ENCODE measurements around the gene TOR1AIP2.
A peak's percentile ranks its signal among the peaks of the same experiment; 100 is the strongest.

Gene TOR1AIP2

GRCh38 chr1:179888071-179888470 lies 10.5 kb upstream of the TOR1AIP2 start:
- TF ChIP-seq CTCF (IDR thresholded peaks at IDR 0.05; ENCODE audit: low read depth, low read length, missing control alignments) = no peak
- no peak for DNase-seq (ENCODE audit: extremely low read depth, low read depth)
- no peak overlapping the region for H3K4me3 ChIP-seq (replicated peaks; ENCODE audit: low read depth, low read length)

GRCh38 chr1:179883745-179884138 lies 6.1 kb upstream of the TOR1AIP2 start:
- no peak for TF ChIP-seq CTCF (IDR thresholded peaks at IDR 0.05; ENCODE audit: low read depth, low read length, missing control alignments)
- peak overlapping the region; percentile 77 for H3K4me3 ChIP-seq (replicated peaks; ENCODE audit: low read depth, low read length)
- no peak for DNase-seq (ENCODE audit: extremely low read depth, low read depth)

GRCh38 chr1:179883040-179883744 lies 5.6 kb upstream of the TOR1AIP2 start:
- H3K4me3 ChIP-seq (replicated peaks; ENCODE audit: low read depth, low read length) = peak overlapping the region; percentile 77
- no peak for TF ChIP-seq CTCF (IDR thresholded peaks at IDR 0.05; ENCODE audit: low read depth, low read length, missing control alignments)
- DNase-seq (ENCODE audit: extremely low read depth, low read depth) = no peak

- peak within 1 kb of the TSS; percentile 77 for H3K4me3 ChIP-seq (replicated peaks; ENCODE audit: low read depth, low read length)
- DNase-seq (ENCODE audit: extremely low read depth, low read depth) = peak; percentile 93
- TF ChIP-seq CTCF (IDR thresholded peaks at IDR 0.05; ENCODE audit: low read depth, low read length, missing control alignments) = peak; percentile 15
These were observed 4.8 kb upstream of the TOR1AIP2 start, which contains the start of gene TOR1AIP1 for GRCh38 chr1:179882253-179883039. TOR1AIP1 (plus strand) TSS chr1:179882285; CDS start chr1:179882503, 218 bp downstream.

GRCh38 chr1:179881642-179882252 lies 4.1 kb upstream of the TOR1AIP2 start:
- no peak for TF ChIP-seq CTCF (IDR thresholded peaks at IDR 0.05; ENCODE audit: low read depth, low read length, missing control alignments)
- peak overlapping the region; percentile 77 for H3K4me3 ChIP-seq (replicated peaks; ENCODE audit: low read depth, low read length)
- DNase-seq (ENCODE audit: extremely low read depth, low read depth) = no peak

GRCh38 chr1:179879797-179880196 lies 2.2 kb upstream of the TOR1AIP2 start:
- no peak for DNase-seq (ENCODE audit: extremely low read depth, low read depth)
- TF ChIP-seq CTCF (IDR thresholded peaks at IDR 0.05; ENCODE audit: low read depth, low read length, missing control alignments) = no peak

More at GRCh38 chr1:179879797-179880196, 2.2 kb upstream of the TOR1AIP2 start:
- no peak overlapping the region for H3K4me3 ChIP-seq (replicated peaks; ENCODE audit: low read depth, low read length)

All from HFF-Myc (cell line).